Bronchial epithelial cell (primary cell): ENCODE results near the gene MEMO1. TPM values are rescaled to one million over a fixed set of nuclear protein-coding genes. Genes with fewer than 3 reads are reported as not detected.

Experiments
- DNase-seq: peaks from one replicate; pipeline ENCODE4 v3.0.0-alpha.2; 2010; ENCODE audit warnings: low read depth
- FAIRE-seq: peaks from 2 replicates; lab custom pipeline; 2011; peaks lifted over from hg19 to GRCh38; lab: Jason Lieb, UNC
- H3K27me3 ChIP-seq: 2 replicates; pipeline ENCODE4 v1.5.1; 2011; ENCODE audit warnings: low read length; ENCODE audit not compliant: control insufficient read depth, insufficient read depth
- H3K36me3 ChIP-seq: 2 replicates; pipeline ENCODE4 v1.5.1; 2011; ENCODE audit warnings: low read length; ENCODE audit not compliant: control insufficient read depth, insufficient read depth
- H3K4me3 ChIP-seq: 2 replicates; pipeline ENCODE4 v1.5.1; 2011; ENCODE audit warnings: mild to moderate bottlenecking, low read depth, low read length, control low read depth
- CTCF ChIP-seq: IDR thresholded peaks from 2 replicates; pipeline ENCODE4 v1.5.1; 2011; ENCODE audit warnings: mild to moderate bottlenecking, moderate library complexity, low read length, control low read depth, inconsistent platforms; ENCODE audit not compliant: insufficient read depth, severe bottlenecking
- total RNA-seq: library from RNA; depleted of rRNA; stranded (reverse); fragments of >200 nt; gene quantifications from 2 replicates; pipeline ENCODE4 v1.2.1, GENCODE V29; 2014

The MEMO1 gene
- total RNA-seq, 1 donor from 2014 or later: 29.2 TPM

DNA sequence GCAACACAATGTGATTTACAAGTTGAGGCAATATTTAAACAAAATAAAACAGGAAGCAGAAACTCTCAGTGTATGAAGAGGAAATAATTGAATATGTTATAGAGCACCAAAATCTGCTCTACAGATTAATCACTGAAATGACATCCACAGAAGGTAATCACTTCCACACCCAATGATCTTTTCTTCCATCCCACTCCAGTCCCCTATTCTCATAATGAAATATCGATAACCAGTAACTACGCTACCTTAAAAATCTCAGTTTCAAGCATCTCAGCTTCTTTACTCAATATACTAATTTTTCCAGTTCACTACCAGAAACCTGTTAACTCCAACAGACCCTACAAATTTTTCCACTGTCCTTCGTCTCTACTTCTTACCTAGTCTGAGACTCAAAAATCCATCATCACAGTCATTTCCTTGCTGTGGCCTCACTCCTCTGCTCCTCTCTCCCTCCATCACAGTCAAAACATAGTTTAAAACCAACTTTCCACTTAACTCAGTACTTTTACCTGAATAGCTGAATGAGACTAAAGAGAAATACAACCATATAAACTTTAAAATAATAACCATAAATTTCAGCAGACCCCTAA, 67.1 kb downstream of the MEMO1 start:
- FAIRE-seq: no peak
- no peak for TF ChIP-seq CTCF
- Histone ChIP-seq H3K36me3 (no peaks in the 10 kb centered on the region), H3K4me3 (no peak overlapping the region), H3K27me3 (no peaks in the 10 kb centered on the region)
- DNase-seq: no peak

- no peak for FAIRE-seq
- Histone ChIP-seq H3K27me3 (no peaks in the 10 kb centered on the region), H3K4me3 (no peak overlapping the region), H3K36me3 (no peaks in the 10 kb centered on the region)
- no peak for TF ChIP-seq CTCF
- peak; percentile 84 for DNase-seq
Measured at GRCh38 chr2:31940920-31941319, 69.9 kb downstream of the MEMO1 start.

- no peak for TF ChIP-seq CTCF
- Histone ChIP-seq H3K4me3 (no peak overlapping the region), H3K27me3 (no peaks in the 10 kb centered on the region), H3K36me3 (no peaks in the 10 kb centered on the region)
- no peak for FAIRE-seq
- no peak for DNase-seq
Measured at GRCh38 chr2:31937741-31938140, 73.1 kb downstream of the MEMO1 start.

DNA sequence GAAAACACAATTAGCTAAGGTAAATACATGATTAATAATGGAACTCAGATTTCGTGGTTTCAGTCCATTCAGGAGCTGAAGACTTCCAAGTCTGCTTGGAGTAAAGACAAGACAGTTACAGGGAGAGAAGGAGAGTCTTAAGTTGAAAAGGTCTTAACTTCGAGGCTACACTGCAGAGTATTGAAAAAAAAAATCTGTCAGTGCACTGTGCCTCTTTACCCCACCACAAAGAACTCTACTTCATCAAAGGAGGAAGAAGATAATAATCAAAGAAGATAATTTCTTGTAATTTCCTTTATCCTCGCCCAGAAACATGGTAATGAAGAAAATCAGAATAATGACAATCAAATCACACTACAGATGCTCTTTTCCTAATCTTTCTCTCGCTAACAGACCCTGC, 75.4 kb downstream of the MEMO1 start:
- no peak for FAIRE-seq
- Histone ChIP-seq H3K4me3 (no peak overlapping the region), H3K27me3 (no peaks in the 10 kb centered on the region), H3K36me3 (peaks cover 1% of the 10 kb centered on the region)
- DNase-seq: no peak
- TF ChIP-seq CTCF: no peak

DNA sequence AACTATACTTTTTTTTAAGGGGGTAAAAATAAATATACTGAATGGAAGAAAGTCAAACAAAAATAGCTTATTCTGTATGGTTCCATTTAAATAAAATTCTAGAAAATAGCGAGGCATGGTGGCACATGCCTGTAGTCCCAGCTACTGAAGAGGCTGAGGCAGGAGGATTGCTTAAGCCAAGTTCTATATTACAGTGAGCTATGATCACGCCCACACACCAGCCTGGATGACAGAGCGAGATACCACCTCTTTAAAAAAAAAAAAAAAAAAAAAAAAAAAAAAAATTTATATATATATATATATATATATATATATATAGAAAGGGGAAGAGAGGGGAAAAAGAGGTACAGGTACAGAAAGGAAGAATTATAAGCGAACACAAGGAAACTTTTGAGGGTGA, 77.7 kb downstream of the MEMO1 start:
- no peak overlapping the region for H3K4me3 ChIP-seq
- no peaks in the 10 kb centered on the region for H3K27me3 ChIP-seq
- FAIRE-seq: no peak
- peaks cover 1% of the 10 kb centered on the region for H3K36me3 ChIP-seq
- DNase-seq: no peak
- TF ChIP-seq CTCF: no peak

DNA sequence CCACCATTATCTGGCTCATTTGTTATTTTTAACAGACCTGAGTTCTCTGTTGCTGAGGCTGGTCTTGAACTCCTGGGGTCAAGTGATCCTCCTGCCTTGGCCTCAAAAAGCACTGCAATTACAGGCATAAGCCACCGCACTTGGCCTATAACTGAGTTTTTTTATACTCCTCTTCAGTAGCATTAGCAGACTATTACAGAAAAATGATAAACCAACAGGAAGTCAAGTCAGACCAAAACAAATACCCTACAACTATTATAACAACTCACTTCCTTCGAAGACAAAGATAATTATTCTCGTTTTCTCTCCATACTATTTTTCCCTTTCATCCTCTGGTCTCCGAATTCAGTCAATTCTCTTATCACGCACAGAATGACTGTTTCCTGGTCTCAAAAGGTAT, 78.2 kb downstream of the MEMO1 start:
- Histone ChIP-seq H3K36me3 (peaks cover 1% of the 10 kb centered on the region), H3K27me3 (no peaks in the 10 kb centered on the region), H3K4me3 (no peak overlapping the region)
- TF ChIP-seq CTCF: no peak
- DNase-seq (no peak), FAIRE-seq (no peak)
